ENCODE measurements around the gene BUB1B. TPM values are rescaled to one million over a fixed set of nuclear protein-coding genes. Genes with fewer than 3 reads are reported as not detected.

Gene BUB1B
- total and polyA plus RNA-seq, 9 of the 15 experiments (the other 6 are each of a cell fraction or from before 2014, with no cell fraction given) = 28.7 to 113 (median 82.2) TPM

DNA sequence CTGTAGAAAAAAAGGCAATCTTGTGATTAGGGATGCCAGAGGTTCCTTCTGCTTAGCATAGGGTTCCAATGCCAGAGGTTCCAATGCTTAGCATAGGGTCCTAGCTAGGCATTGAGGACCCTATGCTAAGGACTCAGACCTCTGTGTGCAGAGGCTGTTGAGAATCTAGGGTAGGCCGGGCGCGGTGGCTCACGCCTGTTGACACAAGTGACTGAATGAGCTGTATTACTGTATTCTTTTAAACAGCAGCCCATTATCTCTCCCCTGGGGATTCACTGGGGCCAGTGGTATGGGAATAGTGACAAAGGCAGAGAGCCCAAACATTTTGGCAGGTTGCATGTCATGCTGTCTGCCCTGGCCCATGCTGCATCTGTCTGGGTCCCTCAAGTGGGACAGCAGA, 94.2 kb downstream of the BUB1B start:
- POLR2A ChIA-PET = interaction anchor here (0.6 to 1.7 kb wide), 5 partner anchors 11 to 452 kb away, joined by 3 to 8 read pairs (median 5); partner anchors contain the start of gene PAK6
- TF ChIP-seq MXI1 (IDR thresholded peaks at IDR 0.05; ENCODE audit: low read depth, low read length) (no peak), ZNF140 (CRISPR knock-in tag; IDR thresholded peaks at IDR 0.05) (no peak), ETS2 (tag; IDR thresholded peaks at IDR 0.05; ENCODE audit: borderline replicate concordance, poor library complexity, severe bottlenecking) (no peak), JUN (IDR thresholded peaks at IDR 0.05; ENCODE audit: borderline replicate concordance, low read depth, low read length) (no peak), JUN (CRISPR knock-in tag; IDR thresholded peaks at IDR 0.05; ENCODE audit: borderline replicate concordance) (no peak), TSC22D4 (tag; IDR thresholded peaks at IDR 0.05) (no peak), MCM3 (IDR thresholded peaks at IDR 0.05) (no peak), ZNF445 (CRISPR knock-in tag; IDR thresholded peaks at IDR 0.05; ENCODE audit: low read depth) (no peak), ZNF3 (CRISPR knock-in tag; IDR thresholded peaks at IDR 0.05) (no peak), SLC30A9 (CRISPR knock-in tag; IDR thresholded peaks at IDR 0.05) (no peak), RAD21 (CRISPR knock-in tag; conservative IDR thresholded peaks at IDR 0.05 in 1 of 2, IDR thresholded peaks at IDR 0.05 in 1 of 2) (no peak), OTX1 (CRISPR knock-in tag; IDR thresholded peaks at IDR 0.05) (no peak), ESRRA (IDR thresholded peaks at IDR 0.05; ENCODE audit: borderline replicate concordance, low read depth) (no peak)
- TF ChIP-seq, protein P1, sequence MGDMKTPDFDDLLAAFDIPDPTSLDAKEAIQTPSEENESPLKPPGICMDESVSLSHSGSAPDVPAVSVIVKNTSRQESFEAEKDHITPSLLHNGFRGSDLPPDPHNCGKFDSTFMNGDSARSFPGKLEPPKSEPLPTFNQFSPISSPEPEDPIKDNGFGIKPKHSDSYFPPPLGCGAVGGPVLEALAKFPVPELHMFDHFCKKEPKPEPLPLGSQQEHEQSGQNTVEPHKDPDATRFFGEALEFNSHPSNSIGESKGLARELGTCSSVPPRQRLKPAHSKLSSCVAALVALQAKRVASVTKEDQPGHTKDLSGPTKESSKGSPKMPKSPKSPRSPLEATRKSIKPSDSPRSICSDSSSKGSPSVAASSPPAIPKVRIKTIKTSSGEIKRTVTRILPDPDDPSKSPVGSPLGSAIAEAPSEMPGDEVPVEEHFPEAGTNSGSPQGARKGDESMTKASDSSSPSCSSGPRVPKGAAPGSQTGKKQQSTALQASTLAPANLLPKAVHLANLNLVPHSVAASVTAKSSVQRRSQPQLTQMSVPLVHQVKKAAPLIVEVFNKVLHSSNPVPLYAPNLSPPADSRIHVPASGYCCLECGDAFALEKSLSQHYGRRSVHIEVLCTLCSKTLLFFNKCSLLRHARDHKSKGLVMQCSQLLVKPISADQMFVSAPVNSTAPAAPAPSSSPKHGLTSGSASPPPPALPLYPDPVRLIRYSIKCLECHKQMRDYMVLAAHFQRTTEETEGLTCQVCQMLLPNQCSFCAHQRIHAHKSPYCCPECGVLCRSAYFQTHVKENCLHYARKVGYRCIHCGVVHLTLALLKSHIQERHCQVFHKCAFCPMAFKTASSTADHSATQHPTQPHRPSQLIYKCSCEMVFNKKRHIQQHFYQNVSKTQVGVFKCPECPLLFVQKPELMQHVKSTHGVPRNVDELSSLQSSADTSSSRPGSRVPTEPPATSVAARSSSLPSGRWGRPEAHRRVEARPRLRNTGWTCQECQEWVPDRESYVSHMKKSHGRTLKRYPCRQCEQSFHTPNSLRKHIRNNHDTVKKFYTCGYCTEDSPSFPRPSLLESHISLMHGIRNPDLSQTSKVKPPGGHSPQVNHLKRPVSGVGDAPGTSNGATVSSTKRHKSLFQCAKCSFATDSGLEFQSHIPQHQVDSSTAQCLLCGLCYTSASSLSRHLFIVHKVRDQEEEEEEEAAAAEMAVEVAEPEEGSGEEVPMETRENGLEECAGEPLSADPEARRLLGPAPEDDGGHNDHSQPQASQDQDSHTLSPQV (IDR thresholded peaks at IDR 0.05) = no peak
- TF ChIP-seq, protein P2, sequence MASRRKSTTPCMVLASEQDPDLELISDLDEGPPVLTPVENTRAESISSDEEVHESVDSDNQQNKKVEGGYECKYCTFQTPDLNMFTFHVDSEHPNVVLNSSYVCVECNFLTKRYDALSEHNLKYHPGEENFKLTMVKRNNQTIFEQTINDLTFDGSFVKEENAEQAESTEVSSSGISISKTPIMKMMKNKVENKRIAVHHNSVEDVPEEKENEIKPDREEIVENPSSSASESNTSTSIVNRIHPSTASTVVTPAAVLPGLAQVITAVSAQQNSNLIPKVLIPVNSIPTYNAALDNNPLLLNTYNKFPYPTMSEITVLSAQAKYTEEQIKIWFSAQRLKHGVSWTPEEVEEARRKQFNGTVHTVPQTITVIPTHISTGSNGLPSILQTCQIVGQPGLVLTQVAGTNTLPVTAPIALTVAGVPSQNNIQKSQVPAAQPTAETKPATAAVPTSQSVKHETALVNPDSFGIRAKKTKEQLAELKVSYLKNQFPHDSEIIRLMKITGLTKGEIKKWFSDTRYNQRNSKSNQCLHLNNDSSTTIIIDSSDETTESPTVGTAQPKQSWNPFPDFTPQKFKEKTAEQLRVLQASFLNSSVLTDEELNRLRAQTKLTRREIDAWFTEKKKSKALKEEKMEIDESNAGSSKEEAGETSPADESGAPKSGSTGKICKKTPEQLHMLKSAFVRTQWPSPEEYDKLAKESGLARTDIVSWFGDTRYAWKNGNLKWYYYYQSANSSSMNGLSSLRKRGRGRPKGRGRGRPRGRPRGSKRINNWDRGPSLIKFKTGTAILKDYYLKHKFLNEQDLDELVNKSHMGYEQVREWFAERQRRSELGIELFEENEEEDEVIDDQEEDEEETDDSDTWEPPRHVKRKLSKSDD (conservative IDR thresholded peaks at IDR 0.05; ENCODE audit: low read length) = no peak
- TF ChIP-seq, protein P3, sequence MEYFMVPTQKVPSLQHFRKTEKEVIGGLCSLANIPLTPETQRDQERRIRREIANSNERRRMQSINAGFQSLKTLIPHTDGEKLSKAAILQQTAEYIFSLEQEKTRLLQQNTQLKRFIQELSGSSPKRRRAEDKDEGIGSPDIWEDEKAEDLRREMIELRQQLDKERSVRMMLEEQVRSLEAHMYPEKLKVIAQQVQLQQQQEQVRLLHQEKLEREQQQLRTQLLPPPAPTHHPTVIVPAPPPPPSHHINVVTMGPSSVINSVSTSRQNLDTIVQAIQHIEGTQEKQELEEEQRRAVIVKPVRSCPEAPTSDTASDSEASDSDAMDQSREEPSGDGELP (CRISPR knock-in tag; IDR thresholded peaks at IDR 0.05; ENCODE audit: borderline replicate concordance) = no peak

More for the DNA sequence above, 94.2 kb downstream of the BUB1B start:
- Histone ChIP-seq H3K36me3 (ENCODE audit: control insufficient read depth, insufficient read depth, low read length) (no peaks in the 10 kb centered on the region), H3K79me2 (ENCODE audit: control insufficient read depth, insufficient read depth, low read length) (no peaks in the 10 kb centered on the region), H3K27me3 (ENCODE audit: control insufficient read depth in 2 of 2, insufficient read depth in 2 of 2, low read length in 2 of 2) (peaks cover 2 to 9% of the 10 kb centered on the region in 2 experiments; a peak in 3 of 5 replicates), H3K27ac (ENCODE audit: extremely low read depth, low read depth, low read length) (no peak overlapping the region), H3K4me1 (replicated peaks in 1 of 2; ENCODE audit: control insufficient read depth in 2 of 2, insufficient read depth in 2 of 2, low read length in 2 of 2) (peaks cover 6 to 29% of the 10 kb centered on the region in 2 experiments; a peak in 3 of 5 replicates), H3K9me3 (replicated peaks; ENCODE audit: control insufficient read depth, insufficient read depth, low read depth, low read length) (no peaks in the 10 kb centered on the region), H3K4me2 (ENCODE audit: insufficient read depth, low read length) (no peak overlapping the region), H2AFZ (ENCODE audit: low read depth, low read length) (no peak overlapping the region), H4K20me1 (replicated peaks; ENCODE audit: control insufficient read depth, insufficient read depth, low read length) (0 out of 2 replicates have a peak, but pooled peaks cover 2% of the 10 kb centered on the region), H3K4me3 (no peak overlapping the region), H3K9ac (ENCODE audit: insufficient read depth in 1 of 2, low read depth in 2 of 2, low read length in 2 of 2) (peak overlapping the region in 1 of 2 experiments; percentile 53; a peak in 1 of 4 replicates), H3K9me1 (ENCODE audit: control insufficient read depth, insufficient read depth, low read length) (no peaks in the 10 kb centered on the region)
- in situ Hi-C loops (cut with MboI) (no loop called here), intact Hi-C loops (cut with micrococcal nuclease) (no loop called here)
- 73% methylated on average over 4 of the region's 4 CpGs for WGBS (ENCODE audit: insufficient coverage, low coverage, missing lambda C conversion rate)
- CTCF ChIA-PET (ENCODE audit: low intra/inter-chr PET ratio) = no interaction called here
- BruUV-seq (replicated peaks) = no TSS peak
- no peak for ATAC-seq
- no peak for DNase-seq (ENCODE audit: extremely low read depth in 1 of 4, low spot score in 3 of 4)
- FAIRE-seq = no peak

All from K562 (cell line).